HFF-Myc (cell line): Measurements from ENCODE around the gene TMPRSS3.

Source experiments
- DNase-seq: peaks from one replicate; pipeline ENCODE4 v3.0.0-alpha.2; 2011; ENCODE audit warnings: low read depth; ENCODE audit errors: extremely low read depth
- H3K4me3 ChIP-seq: replicated peaks from 2 replicates; pipeline ENCODE4 v1.5.1; 2011; ENCODE audit warnings: low read depth, mild to moderate bottlenecking, control low read depth, low read length
- CTCF ChIP-seq: IDR thresholded peaks from 2 replicates; pipeline ENCODE4 v1.5.1; 2012; ENCODE audit warnings: mild to moderate bottlenecking, low read depth, low read length, control low read depth; ENCODE audit errors: missing control alignments

The TMPRSS3 gene

GRCh38 chr21:42398436-42399028, 2.7 kb upstream of the TMPRSS3 start:
- no peak overlapping the region for H3K4me3 ChIP-seq
- TF ChIP-seq CTCF, result no peak
- DNase-seq, result no peak

- TF ChIP-seq CTCF, result no peak
- no peak for DNase-seq
- H3K4me3 ChIP-seq, result no peak overlapping the region
These were observed 2.0 kb upstream of the TMPRSS3 start for GRCh38 chr21:42397746-42398394.

GRCh38 chr21:42396799-42397745, 1.2 kb upstream of the TMPRSS3 start:
- H3K4me3 ChIP-seq, result no peak overlapping the region
- DNase-seq, result no peak
- no peak for TF ChIP-seq CTCF

GRCh38 chr21:42395302-42395701, 550 bp downstream of the TMPRSS3 start:
- no peak for DNase-seq
- no peak overlapping the region for H3K4me3 ChIP-seq
- TF ChIP-seq CTCF, result no peak

GRCh38 chr21:42393443-42393950, 2.4 kb downstream of the TMPRSS3 start:
- TF ChIP-seq CTCF, result no peak
- no peak for DNase-seq
- no peak overlapping the region for H3K4me3 ChIP-seq

- no peak overlapping the region for H3K4me3 ChIP-seq
- no peak for TF ChIP-seq CTCF
- DNase-seq, result no peak
These were observed 3.0 kb downstream of the TMPRSS3 start for GRCh38 chr21:42392731-42393442.
